ENCODE data around the gene IGFLR1. TPM values are rescaled to one million over a fixed set of nuclear protein-coding genes. Genes with fewer than 3 reads are reported as not detected.
A peak's percentile ranks its signal among the peaks of the same experiment; 100 is the strongest.

The IGFLR1 gene
- polyA plus RNA-seq = 10 to 100 TPM; 17.4 to 30.4 (median 19.8) TPM

- H3K27ac ChIP-seq (ENCODE audit: low read depth, low read length) = peak within 1 kb of the TSS; percentile 19
- WGBS, 3 donors = 51 to 73% (median 60%) methylated on average over 9 of the region's 9 CpGs
Observed at GRCh38 chr19:35742121-35742724, at the start of gene IGFLR1. IGFLR1 (minus strand) TSS chr19:35742452; CDS start chr19:35741180, 1,272 bp downstream.

- WGBS, 3 donors = 84 to 90% (median 88%) methylated on average over 6 to 9 of the region's 9 CpGs
Observed at GRCh38 chr19:35791814-35792279, 49.6 kb upstream of the IGFLR1 start.

GRCh38 chr19:35790981-35791813 lies 48.9 kb upstream of the IGFLR1 start:
- H3K27ac ChIP-seq (ENCODE audit: low read depth, low read length) = no peak overlapping the region
- WGBS, 3 donors = 45 to 76% (median 66%) methylated on average over 20 of the region's 20 CpGs

More at GRCh38 chr19:35791814-35792279, 49.6 kb upstream of the IGFLR1 start:
- H3K27ac ChIP-seq (ENCODE audit: low read depth, low read length) = no peak overlapping the region

GRCh38 chr19:35789978-35790944 lies 48.0 kb upstream of the IGFLR1 start:
- WGBS, 3 donors = 85 to 93% (median 85%) methylated on average over 17 to 19 of the region's 19 CpGs
- no peak overlapping the region for H3K27ac ChIP-seq (ENCODE audit: low read depth, low read length)

GRCh38 chr19:35789195-35789977 lies 47.1 kb upstream of the IGFLR1 start:
- H3K27ac ChIP-seq (ENCODE audit: low read depth, low read length) = no peak overlapping the region
- WGBS, 3 donors = 85 to 90% (median 88%) methylated on average over 11 of the region's 11 CpGs

GRCh38 chr19:35788205-35788960 lies 46.1 kb upstream of the IGFLR1 start:
- WGBS, 3 donors = 82 to 85% (median 83%) methylated on average over 12 of the region's 12 CpGs
- no peak overlapping the region for H3K27ac ChIP-seq (ENCODE audit: low read depth, low read length)

GRCh38 chr19:35787227-35787799 lies 45.1 kb upstream of the IGFLR1 start:
- no peak overlapping the region for H3K27ac ChIP-seq (ENCODE audit: low read depth, low read length)
- 94 to 96% (median 96%) methylated on average over 12 to 15 of the region's 15 CpGs for WGBS, 3 donors

- 87 to 91% (median 89%) methylated on average over 24 to 31 of the region's 31 CpGs for WGBS, 3 donors
Observed at GRCh38 chr19:35786299-35787160, 44.3 kb upstream of the IGFLR1 start.

GRCh38 chr19:35785339-35785627 lies 43.0 kb upstream of the IGFLR1 start:
- H3K27ac ChIP-seq (ENCODE audit: low read depth, low read length) = no peak overlapping the region
- WGBS, 3 donors = 90 to 94% (median 91%) methylated on average over 10 of the region's 10 CpGs

More at GRCh38 chr19:35786299-35787160, 44.3 kb upstream of the IGFLR1 start:
- H3K27ac ChIP-seq (ENCODE audit: low read depth, low read length) = no peak overlapping the region

GRCh38 chr19:35784503-35785338 lies 42.5 kb upstream of the IGFLR1 start:
- no peak overlapping the region for H3K27ac ChIP-seq (ENCODE audit: low read depth, low read length)
- 81 to 87% (median 86%) methylated on average over 26 to 45 of the region's 45 CpGs for WGBS, 3 donors

- 85 to 92% (median 89%) methylated on average over 16 to 28 of the region's 28 CpGs for WGBS, 3 donors
- no peak overlapping the region for H3K27ac ChIP-seq (ENCODE audit: low read depth, low read length)
Observed at GRCh38 chr19:35783469-35784434, 41.5 kb upstream of the IGFLR1 start.

GRCh38 chr19:35782589-35782988 lies 40.3 kb upstream of the IGFLR1 start:
- 95 to 98% (median 96%) methylated on average over 11 to 12 of the region's 12 CpGs for WGBS, 3 donors
- H3K27ac ChIP-seq (ENCODE audit: low read depth, low read length) = no peak overlapping the region

GRCh38 chr19:35781650-35782049 lies 39.4 kb upstream of the IGFLR1 start:
- 88 to 94% (median 89%) methylated on average over 8 to 9 of the region's 9 CpGs for WGBS, 3 donors
- no peak overlapping the region for H3K27ac ChIP-seq (ENCODE audit: low read depth, low read length)

GRCh38 chr19:35780717-35781116 lies 38.5 kb upstream of the IGFLR1 start:
- WGBS, 3 donors = 94 to 95% (median 95%) methylated on average over 19 to 20 of the region's 20 CpGs
- no peak overlapping the region for H3K27ac ChIP-seq (ENCODE audit: low read depth, low read length)

All from adipose tissue (tissue), 3 donors.